Right lobe of liver (tissue), 4 donors: ENCODE results near the gene FBP1.

Experiments used
- POLR2A ChIP-seq: fragments of 450-650 bp; IDR thresholded peaks from one replicate; pipeline ENCODE4 v1.6.1; 2017; ENCODE audit warnings: antibody characterized with exemption, mild to moderate bottlenecking
- TF ChIP-seq, protein P1 (sequence below), 4 donors: fragments of 200-600 bp in 3 of 4; fragments of 450-650 bp in 1 of 4; IDR thresholded peaks; one replicate each; pipeline versions ENCODE4 v1.5.1 to v1.8.0; 2016 to 2022; ENCODE audit warnings: antibody characterized with exemption in 4 of 4, mild to moderate bottlenecking in 2 of 4
- donor health status: DM: no; HTN: no; CAD: no.
- donor health status: DM: no; HTN: no; CAD: no.
- donor health status: DM: no; HTN: yes; CAD: no.

DNA sequence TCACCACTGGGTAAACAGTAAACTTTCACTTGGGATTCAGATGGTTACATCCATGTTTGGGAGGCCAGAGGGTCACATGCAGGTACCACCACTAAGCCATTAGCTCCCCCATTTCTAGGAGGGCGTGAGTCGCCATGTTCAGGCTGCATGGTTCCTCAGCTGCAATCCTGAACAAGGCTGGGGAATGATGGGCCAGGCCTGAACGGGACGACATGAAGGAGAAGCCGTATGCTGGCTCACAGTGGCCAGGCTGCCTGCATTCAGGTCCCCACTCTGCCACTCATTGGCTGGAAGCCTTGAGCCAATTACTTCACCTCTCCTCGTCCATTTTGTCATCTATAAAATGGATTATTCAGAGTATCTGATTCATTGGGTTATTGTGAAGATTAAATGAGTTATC is 36.7 kb downstream of the FBP1 start:
- TF ChIP-seq, protein P1, sequence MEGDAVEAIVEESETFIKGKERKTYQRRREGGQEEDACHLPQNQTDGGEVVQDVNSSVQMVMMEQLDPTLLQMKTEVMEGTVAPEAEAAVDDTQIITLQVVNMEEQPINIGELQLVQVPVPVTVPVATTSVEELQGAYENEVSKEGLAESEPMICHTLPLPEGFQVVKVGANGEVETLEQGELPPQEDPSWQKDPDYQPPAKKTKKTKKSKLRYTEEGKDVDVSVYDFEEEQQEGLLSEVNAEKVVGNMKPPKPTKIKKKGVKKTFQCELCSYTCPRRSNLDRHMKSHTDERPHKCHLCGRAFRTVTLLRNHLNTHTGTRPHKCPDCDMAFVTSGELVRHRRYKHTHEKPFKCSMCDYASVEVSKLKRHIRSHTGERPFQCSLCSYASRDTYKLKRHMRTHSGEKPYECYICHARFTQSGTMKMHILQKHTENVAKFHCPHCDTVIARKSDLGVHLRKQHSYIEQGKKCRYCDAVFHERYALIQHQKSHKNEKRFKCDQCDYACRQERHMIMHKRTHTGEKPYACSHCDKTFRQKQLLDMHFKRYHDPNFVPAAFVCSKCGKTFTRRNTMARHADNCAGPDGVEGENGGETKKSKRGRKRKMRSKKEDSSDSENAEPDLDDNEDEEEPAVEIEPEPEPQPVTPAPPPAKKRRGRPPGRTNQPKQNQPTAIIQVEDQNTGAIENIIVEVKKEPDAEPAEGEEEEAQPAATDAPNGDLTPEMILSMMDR (IDR thresholded peaks at IDR 0.05) = no peak
- no peak for TF ChIP-seq POLR2A
